SH-SY5Y (cell line): ENCODE results near the gene CDK4.

Experiments
- GATA2 ChIP-seq: IDR thresholded peaks from 2 replicates; pipeline ENCODE4 v1.6.1; 2011; ENCODE audit warnings: mild to moderate bottlenecking, low read depth, low read length
- GATA3 ChIP-seq: IDR thresholded peaks from 2 replicates; pipeline ENCODE4 v1.6.1; 2011; ENCODE audit warnings: low read depth, mild to moderate bottlenecking, low read length, moderate library complexity

Gene CDK4

GRCh38 chr12:57712701-57713100, 39.4 kb downstream of the CDK4 start:
- TF ChIP-seq GATA3 (no peak), GATA2 (no peak)

GRCh38 chr12:57708296-57708695, 43.8 kb downstream of the CDK4 start:
- TF ChIP-seq GATA3 (no peak), GATA2 (no peak)

- no peak for TF ChIP-seq GATA2
- no peak for TF ChIP-seq GATA3
These were observed 44.9 kb downstream of the CDK4 start for GRCh38 chr12:57707250-57707649.

GRCh38 chr12:57700317-57700716, 51.8 kb downstream of the CDK4 start:
- TF ChIP-seq GATA2: no peak
- TF ChIP-seq GATA3: no peak

GRCh38 chr12:57698414-57698813, 53.7 kb downstream of the CDK4 start:
- TF ChIP-seq GATA2 (no peak), GATA3 (no peak)
